ENCODE data around the gene NPAS4.
"Not testable (repeated sequence)": the region's sequence is repeated elsewhere in the genome, so short reads cannot be mapped to it uniquely, and the experiment has no call there.

NPAS4 gene

DNA sequence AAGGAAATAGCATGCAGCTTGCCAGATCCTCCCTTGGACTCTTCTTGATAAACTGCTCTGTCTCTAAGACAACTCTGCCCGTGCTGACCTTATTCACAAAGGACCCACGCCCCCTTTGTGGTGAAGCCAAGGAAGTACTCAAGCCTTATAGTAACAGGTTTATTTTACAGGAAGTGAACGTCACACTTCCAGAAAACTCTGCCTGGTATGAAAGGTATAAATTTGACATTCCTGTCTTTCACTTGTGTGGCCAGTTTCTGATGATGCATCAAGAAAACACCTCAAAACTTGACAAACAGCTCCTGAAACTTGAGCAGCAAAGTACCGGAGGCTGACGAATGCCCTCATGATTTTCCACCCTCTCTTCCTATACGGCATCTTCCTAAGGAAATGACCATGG lies 33.4 kb downstream of the NPAS4 start:
- FAIRE-seq = no peak
- no peak for DNase-seq (ENCODE audit: low spot score)

DNA sequence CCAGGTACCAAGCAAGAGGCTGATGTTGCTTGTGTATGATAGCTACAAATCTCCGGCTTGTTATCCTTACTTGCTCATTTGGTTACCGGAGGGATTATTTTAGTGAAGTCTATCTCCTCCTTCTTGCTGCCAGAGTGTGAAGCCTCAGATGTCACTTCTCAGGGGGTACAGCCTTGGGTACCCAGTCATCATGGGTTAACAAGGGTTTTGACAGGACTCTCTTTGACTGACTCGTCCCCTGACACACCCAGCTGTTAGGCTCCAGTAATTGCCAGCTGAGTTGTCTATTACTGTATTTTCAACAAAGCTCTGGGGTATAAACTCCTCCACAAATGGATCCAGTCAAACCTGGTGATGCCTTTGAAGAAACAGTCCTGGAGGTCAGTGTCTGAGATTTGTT lies 34.0 kb downstream of the NPAS4 start:
- DNase-seq (ENCODE audit: low spot score) = no peak
- FAIRE-seq = no peak

- FAIRE-seq (no peak), DNase-seq (ENCODE audit: low spot score) (no peak)
These were observed 37.0 kb downstream of the NPAS4 start for GRCh38 chr11:66457826-66458225.

DNA sequence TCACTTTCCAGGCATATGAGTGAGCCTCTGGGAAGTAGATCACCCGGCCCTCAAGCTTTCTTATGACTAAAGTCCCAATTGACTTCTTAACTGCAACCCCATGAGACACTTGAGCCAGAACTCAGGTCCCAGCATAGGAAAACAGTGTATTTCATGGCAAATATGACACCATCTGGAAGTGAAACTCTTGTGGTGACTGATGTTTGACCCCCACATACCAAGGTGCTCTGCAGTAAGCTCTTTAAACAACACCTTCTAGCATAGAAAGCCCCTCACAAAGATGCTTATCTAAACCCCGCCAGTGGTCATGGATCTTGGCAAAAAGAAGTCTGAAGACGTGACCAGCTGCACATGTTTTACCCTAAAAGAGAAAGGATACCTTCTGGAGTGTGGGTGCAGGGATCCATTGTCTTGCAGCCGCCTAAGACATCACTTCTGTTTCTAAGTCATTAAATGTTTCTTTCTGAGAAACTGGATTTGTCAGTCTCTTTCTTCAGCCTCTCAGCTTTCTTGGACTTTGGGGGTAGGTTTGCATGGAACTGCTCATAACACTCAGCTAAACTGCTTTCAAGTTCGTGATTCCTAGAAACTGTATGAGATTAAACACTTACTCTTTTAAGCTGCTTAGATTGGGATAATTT lies 38.4 kb downstream of the NPAS4 start:
- no peak for FAIRE-seq
- DNase-seq (ENCODE audit: low spot score) = no peak

- DNase-seq (ENCODE audit: low spot score) (no peak), FAIRE-seq (no peak)
These were observed 41.2 kb downstream of the NPAS4 start for GRCh38 chr11:66462010-66462409.

DNA sequence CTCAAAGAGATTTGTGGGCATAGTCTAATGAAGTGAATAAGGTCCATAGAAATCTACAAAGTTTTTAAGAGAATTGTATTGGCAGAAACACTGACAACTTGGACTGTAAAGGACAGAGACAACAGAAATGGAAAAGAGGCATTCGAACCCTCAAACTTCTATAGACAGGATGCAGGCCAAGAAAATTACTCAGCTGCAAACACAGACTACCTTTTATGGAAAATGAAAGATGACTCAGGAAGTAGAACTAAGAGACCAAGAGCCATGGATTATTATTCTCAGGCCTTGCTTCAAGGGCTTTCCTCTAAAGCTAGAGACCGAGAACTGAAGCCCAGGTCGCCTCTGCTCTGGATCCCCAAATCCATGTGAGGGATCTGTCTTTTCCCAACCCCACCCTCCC lies 42.1 kb downstream of the NPAS4 start:
- no peak for DNase-seq (ENCODE audit: low spot score)
- FAIRE-seq = no peak

DNA sequence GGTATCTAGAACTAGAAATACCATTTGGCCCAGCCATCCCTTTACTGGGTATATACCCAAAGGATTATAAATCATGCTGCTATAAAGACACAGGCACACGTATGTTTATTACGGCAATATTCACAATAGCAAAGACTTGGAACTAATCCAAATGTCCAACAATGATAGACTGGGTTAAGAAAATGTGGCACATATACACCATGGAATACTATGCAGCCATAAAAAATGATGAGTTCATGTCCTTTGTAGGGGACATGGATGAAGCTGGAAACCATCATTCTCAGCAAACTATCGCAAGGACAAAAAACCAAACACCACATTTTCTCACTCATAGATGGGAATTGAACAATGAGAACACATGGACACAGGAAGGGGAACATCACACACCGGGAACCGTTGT lies 43.3 kb downstream of the NPAS4 start:
- DNase-seq (ENCODE audit: low spot score); FAIRE-seq: not testable (repeated sequence)

DNA sequence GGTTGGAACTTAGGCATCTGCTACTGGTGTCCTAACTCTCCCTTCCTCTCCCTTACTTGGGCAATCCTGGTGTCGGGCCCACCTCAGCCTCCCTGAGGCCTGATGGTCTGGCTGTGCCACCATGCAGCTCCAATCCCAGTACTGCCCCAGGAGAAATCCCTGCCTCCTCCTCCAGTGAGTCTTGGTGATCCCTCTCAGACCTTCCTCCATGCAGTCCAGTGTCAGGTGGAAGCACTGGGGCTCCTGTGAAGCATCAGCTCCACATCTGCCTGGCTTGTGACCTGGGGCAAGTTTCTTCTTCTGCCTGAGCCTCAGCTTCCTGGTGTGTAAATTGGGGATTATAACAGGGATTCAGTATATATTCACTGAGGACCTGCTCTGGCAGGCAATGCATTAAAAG lies 44.1 kb downstream of the NPAS4 start:
- DNase-seq (ENCODE audit: low spot score) = no peak
- no peak for FAIRE-seq

- DNase-seq (ENCODE audit: low spot score) (no peak), FAIRE-seq (no peak)
These were observed 44.8 kb downstream of the NPAS4 start for GRCh38 chr11:66465373-66466224.

GRCh38 chr11:66466225-66467033 lies 45.6 kb downstream of the NPAS4 start, which contains the start of gene PELI3:
TSS of gene PELI3 (plus strand) at chr11:66466905. CDS start at chr11:66468129, 1,224 bp downstream.
- DNase-seq (ENCODE audit: low spot score) = peak; percentile 96
- FAIRE-seq = no peak

DNA sequence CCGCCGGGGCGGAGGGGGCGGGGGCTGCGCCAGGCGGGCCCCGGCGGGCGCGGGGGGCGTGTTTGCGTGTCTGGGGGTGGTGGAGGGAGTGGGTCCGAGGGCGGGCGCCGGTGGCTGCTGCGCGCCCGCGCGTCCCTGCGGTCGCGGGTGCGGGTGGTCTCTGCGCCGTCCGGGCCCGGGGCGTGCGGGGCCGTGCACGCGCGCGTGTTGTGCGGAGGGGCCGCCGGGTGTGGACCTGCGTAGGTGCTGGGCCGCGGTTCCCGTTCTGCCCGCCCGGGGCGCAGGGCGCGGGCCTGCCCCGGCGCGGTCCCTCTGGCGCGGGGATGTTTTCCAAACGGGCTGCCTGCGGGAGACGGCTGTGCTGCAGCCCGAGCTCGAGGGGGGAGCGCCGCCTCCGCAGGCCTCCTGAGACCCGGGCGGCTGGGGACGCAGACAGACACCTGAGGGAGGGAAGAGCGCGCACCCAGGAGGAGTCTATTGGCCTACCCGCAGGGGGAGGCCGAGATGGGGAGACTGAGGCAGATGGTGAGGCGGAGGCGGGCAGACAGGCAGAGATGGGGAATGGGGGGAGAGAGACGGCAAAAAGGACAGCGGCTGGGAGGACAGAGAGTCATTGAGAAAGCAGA lies 46.3 kb downstream of the NPAS4 start:
- no peak for FAIRE-seq
- DNase-seq (ENCODE audit: low spot score) = peak; percentile 77

GRCh38 chr11:66467756-66468155 lies 46.9 kb downstream of the NPAS4 start:
- FAIRE-seq (no peak), DNase-seq (ENCODE audit: low spot score) (no peak)

DNA sequence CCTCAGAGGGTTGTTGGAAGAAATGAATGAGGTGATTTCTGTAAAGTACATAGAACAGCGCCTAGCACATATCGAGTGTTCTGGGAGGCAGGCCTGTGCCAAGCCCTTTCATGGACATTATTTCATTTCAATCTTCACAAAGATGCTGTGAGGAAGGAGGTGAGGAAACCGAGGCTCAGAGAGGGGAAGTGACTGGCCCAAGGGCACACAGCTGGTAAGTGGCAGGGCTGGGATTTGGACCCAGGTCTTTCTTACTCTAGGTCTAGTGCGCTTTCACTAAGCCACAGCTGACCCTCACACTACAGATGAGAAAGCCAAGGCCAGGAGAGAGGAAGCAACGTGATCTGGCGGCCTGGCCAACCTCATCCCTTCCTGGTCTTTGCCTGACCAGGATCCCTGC lies 47.9 kb downstream of the NPAS4 start:
- DNase-seq (ENCODE audit: low spot score) = no peak
- FAIRE-seq = no peak

GRCh38 chr11:66469441-66469840 lies 48.6 kb downstream of the NPAS4 start:
- FAIRE-seq (no peak), DNase-seq (ENCODE audit: low spot score) (no peak)

DNA sequence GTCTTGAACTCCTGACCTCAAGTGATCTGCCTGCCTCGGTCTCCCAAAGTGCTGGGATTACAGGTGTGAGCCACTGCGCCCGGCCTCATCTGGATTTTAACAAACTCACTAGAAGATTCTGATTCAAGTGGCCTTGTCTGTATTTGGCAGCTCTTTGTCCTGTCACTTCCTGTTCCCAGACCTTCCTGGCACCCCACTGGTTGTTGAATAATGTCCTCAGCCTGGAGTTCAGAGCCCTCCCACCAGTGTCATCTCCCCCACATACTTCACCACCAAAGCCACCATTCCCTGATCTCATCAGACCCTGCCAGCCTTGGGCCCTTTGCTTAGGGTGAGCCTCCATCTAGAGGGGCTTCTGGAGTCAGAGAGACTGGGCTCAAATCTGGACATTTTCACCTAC lies 49.2 kb downstream of the NPAS4 start:
- DNase-seq (ENCODE audit: low spot score) (no peak), FAIRE-seq (no peak)

DNA sequence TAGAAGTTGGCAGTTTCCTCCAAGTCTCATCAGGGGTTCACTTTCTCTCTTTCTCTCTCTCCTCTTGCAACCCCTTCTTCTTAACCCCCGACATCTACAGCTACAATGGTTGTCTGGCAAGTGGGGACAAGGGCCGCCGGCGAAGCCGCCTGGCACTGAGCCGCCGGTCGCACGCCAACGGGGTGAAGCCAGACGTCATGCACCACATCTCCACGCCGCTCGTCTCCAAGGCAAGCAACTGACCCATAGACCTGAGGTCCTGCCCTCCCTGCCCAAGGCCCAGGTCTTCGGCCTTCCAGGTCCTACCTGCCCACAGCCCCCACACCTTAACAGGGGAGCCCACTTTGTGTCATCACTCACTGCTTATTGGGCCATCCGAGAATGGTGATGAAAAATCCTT lies 50.3 kb downstream of the NPAS4 start:
- FAIRE-seq = no peak
- DNase-seq (ENCODE audit: low spot score) = no peak

DNA sequence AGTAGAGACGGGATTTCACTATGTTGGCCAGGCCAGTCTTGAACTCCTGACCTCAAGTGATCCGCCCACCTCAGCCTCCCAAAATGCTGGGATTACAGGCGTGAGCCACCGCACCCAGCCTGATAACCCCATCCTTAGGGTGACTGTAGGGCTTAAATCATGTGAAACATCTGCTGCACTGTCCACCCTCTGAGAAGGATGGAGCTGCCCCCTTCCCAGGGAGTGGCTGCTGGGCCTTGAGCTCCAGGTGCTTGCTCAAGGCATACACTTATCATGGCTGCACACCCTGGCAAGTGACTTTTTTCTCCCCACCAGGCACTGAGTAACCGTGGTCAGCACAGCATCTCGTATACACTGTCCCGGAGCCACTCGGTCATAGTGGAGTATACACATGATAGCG lies 51.2 kb downstream of the NPAS4 start:
- FAIRE-seq = no peak
- no peak for DNase-seq (ENCODE audit: low spot score)

- no peak for FAIRE-seq
These were observed 52.3 kb downstream of the NPAS4 start for GRCh38 chr11:66473167-66473566.

DNA sequence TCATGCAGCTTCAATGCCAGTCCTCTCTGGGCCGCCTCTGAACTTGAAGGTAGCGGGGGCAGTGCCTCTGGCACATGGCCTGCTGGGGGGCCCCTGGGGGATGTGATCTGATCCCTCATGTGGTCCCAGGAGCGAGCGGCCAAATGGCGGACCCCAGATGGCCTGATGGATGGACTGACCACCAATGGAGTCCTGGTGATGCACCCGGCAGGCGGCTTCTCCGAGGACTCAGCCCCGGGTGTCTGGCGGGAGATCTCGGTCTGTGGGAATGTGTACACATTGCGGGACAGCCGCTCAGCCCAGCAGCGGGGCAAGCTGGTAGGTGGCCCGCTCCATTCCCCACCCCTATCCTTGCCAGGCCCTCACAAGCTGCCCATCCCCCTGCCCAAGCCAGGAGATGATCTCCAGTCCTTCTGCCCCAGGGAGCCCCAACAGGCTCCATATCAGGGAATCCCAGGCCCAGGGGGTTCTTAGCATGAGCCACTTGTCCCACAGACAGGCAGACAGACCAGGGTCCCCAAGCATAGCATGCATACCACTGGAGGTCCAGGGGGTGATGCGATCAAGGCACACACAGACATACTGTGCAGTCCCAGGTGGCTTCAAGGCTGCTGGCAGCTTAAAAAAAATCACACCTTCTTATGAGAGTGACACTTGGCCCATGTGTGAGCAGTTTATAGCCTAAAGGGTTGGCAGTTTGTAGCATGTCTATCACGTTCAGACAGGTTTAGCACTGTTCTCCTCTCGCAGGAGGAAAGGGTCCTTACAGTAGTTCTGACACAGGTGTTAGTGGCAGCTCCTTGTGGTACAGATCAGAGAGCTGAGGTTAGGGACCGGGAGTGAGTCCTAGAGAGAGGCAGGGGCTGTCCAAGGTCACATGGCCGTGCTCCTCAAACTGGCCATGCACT lies 53.0 kb downstream of the NPAS4 start:
- no peak for DNase-seq (ENCODE audit: low spot score)
- FAIRE-seq = no peak

More at GRCh38 chr11:66473167-66473566, 52.3 kb downstream of the NPAS4 start:
- no peak for DNase-seq (ENCODE audit: low spot score)

GRCh38 chr11:66475349-66476172 lies 54.7 kb downstream of the NPAS4 start:
- DNase-seq (ENCODE audit: low spot score) (no peak), FAIRE-seq (no peak)
